Parathyroid adenoma (tissue), 2 donors: ENCODE results near the gene APLP2.
A peak's percentile ranks its signal among the peaks of the same experiment; 100 is the strongest.

Experiments used
- H2AFZ ChIP-seq: fragments of 300-600 bp; sonication (generic); one replicate; pipeline ENCODE4 v1.7.0; 2017; ENCODE audit warnings: antibody characterized with exemption, mild to moderate bottlenecking
- H3K27ac ChIP-seq: fragments of 300-600 bp; sonication (generic); one replicate; pipeline ENCODE4 v1.7.0; 2017
- H3K27me3 ChIP-seq: fragments of 300-600 bp; sonication (generic); one replicate; pipeline ENCODE4 v1.7.0; 2017; ENCODE audit warnings: low read length; ENCODE audit not compliant: control insufficient read depth, insufficient read depth
- H3K36me3 ChIP-seq: fragments of 300-600 bp; sonication (generic); one replicate; pipeline ENCODE4 v1.7.0; 2017; ENCODE audit warnings: low read length; ENCODE audit not compliant: control insufficient read depth, insufficient read depth
- H3K4me1 ChIP-seq: fragments of 300-600 bp; sonication (generic); one replicate; pipeline ENCODE4 v1.7.0; 2017; ENCODE audit warnings: control low read depth
- H3K4me2 ChIP-seq: fragments of 300-600 bp; sonication (generic); one replicate; pipeline ENCODE4 v1.7.0; 2017; ENCODE audit warnings: low read length
- H3K4me3 ChIP-seq: fragments of 300-600 bp; sonication (generic); one replicate; pipeline ENCODE4 v1.7.0; 2017; ENCODE audit warnings: low read depth, low read length
- H3K79me2 ChIP-seq: fragments of 300-600 bp; sonication (generic); one replicate; pipeline ENCODE4 v1.7.0; 2017; ENCODE audit warnings: control low read depth
- H3K9ac ChIP-seq: fragments of 300-600 bp; sonication (generic); one replicate; pipeline ENCODE4 v1.7.0; 2017; ENCODE audit warnings: mild to moderate bottlenecking
- H3K9me3 ChIP-seq: fragments of 300-600 bp; sonication (generic); one replicate; pipeline ENCODE4 v1.7.0; 2017; ENCODE audit warnings: low read length; ENCODE audit not compliant: control insufficient read depth
- CTCF ChIP-seq: fragments of 300-600 bp; sonication (generic); IDR thresholded peaks from one replicate; pipeline ENCODE4 v1.7.0; 2017; ENCODE audit warnings: antibody characterized with exemption, mild to moderate bottlenecking
- donor health status: primary hyperparathyroidism.

APLP2 gene

GRCh38 chr11:130062026-130062425 lies 7.7 kb upstream of the APLP2 start:
- Histone ChIP-seq H3K9me3 (no peaks in the 10 kb centered on the region), H3K4me1 (no peaks in the 10 kb centered on the region), H3K4me2 (peak overlapping the region; percentile 22)

GRCh38 chr11:130063451-130063850 lies 6.2 kb upstream of the APLP2 start:
- Histone ChIP-seq H3K4me2 (no peak overlapping the region), H3K4me1 (no peaks in the 10 kb centered on the region), H3K79me2 (no peaks in the 10 kb centered on the region), H3K36me3 (no peaks in the 10 kb centered on the region), H3K4me3 (no peak overlapping the region), H3K27me3 (no peaks in the 10 kb centered on the region), H3K27ac (no peak overlapping the region), H2AFZ (no peak overlapping the region), H3K9ac (no peak overlapping the region), H3K9me3 (no peaks in the 10 kb centered on the region)
- TF ChIP-seq CTCF: no peak

More at GRCh38 chr11:130062026-130062425, 7.7 kb upstream of the APLP2 start:
- Histone ChIP-seq H3K79me2 (no peaks in the 10 kb centered on the region), H3K4me3 (no peak overlapping the region), H3K9ac (no peak overlapping the region), H3K36me3 (no peaks in the 10 kb centered on the region), H3K27ac (no peak overlapping the region), H3K27me3 (no peaks in the 10 kb centered on the region), H2AFZ (no peak overlapping the region)
- no peak for TF ChIP-seq CTCF

- H3K4me1 ChIP-seq: no peaks in the 10 kb centered on the region
- no peak overlapping the region for H3K4me3 ChIP-seq
- no peak overlapping the region for H3K9ac ChIP-seq
- no peaks in the 10 kb centered on the region for H3K9me3 ChIP-seq
- H3K27ac ChIP-seq: no peak overlapping the region
- H3K27me3 ChIP-seq: no peaks in the 10 kb centered on the region
- no peaks in the 10 kb centered on the region for H3K36me3 ChIP-seq
- no peaks in the 10 kb centered on the region for H3K79me2 ChIP-seq
- no peak for TF ChIP-seq CTCF
- no peak overlapping the region for H2AFZ ChIP-seq
- no peak overlapping the region for H3K4me2 ChIP-seq
Observed at GRCh38 chr11:130064596-130064995, 5.1 kb upstream of the APLP2 start.

- Histone ChIP-seq H3K27me3 (no peaks in the 10 kb centered on the region), H3K9ac (no peak overlapping the region), H3K79me2 (no peaks in the 10 kb centered on the region), H3K4me3 (no peak overlapping the region), H3K4me2 (no peak overlapping the region), H3K9me3 (no peaks in the 10 kb centered on the region), H3K36me3 (no peaks in the 10 kb centered on the region), H2AFZ (no peak overlapping the region), H3K27ac (no peak overlapping the region), H3K4me1 (no peaks in the 10 kb centered on the region)
- TF ChIP-seq CTCF: no peak
Observed at GRCh38 chr11:130066338-130066737, 3.4 kb upstream of the APLP2 start.

GRCh38 chr11:130068546-130068985 lies 1.1 kb upstream of the APLP2 start:
- H3K4me2 ChIP-seq: peak overlapping the region; percentile 55

More at GRCh38 chr11:130068546-130068985, 1.1 kb upstream of the APLP2 start:
- H2AFZ ChIP-seq: peak overlapping the region; percentile 91
- H3K79me2 ChIP-seq: no peaks in the 10 kb centered on the region
- H3K4me3 ChIP-seq: peak overlapping the region; percentile 48
- peak overlapping the region; percentile 92 for H3K27ac ChIP-seq
- H3K9me3 ChIP-seq: no peaks in the 10 kb centered on the region
- TF ChIP-seq CTCF: no peak
- H3K9ac ChIP-seq: peak overlapping the region; percentile 37
- no peaks in the 10 kb centered on the region for H3K36me3 ChIP-seq
- no peaks in the 10 kb centered on the region for H3K27me3 ChIP-seq
- H3K4me1 ChIP-seq: no peaks in the 10 kb centered on the region
